Lung (tissue), 12 donors: ENCODE measurements around the gene GORASP2. TPM values are rescaled to one million over a fixed set of nuclear protein-coding genes. Genes with fewer than 3 reads are reported as not detected.

Experiments used
- ATAC-seq: fragments of 200-7000 bp; cut with Tn5 transposase; one replicate; pipeline ENCODE4 v1.9.1; 2020; ENCODE audit warnings: moderate number of reproducible peaks; ENCODE audit not compliant: insufficient read depth, low FRiP score
- DNase-seq, 3 donors: peaks; one replicate each; pipeline ENCODE4 v3.0.0-alpha.2; 2013 to 2017
- H3K27ac ChIP-seq, 2 donors: one replicate each; pipeline ENCODE4 v1.5.1; 2013; ENCODE audit warnings: mild to moderate bottlenecking in 2 of 2, moderate library complexity in 2 of 2, control low read depth in 1 of 2, inconsistent platforms in 1 of 2, low read depth in 1 of 2, low read length in 1 of 2
- H3K27me3 ChIP-seq, 3 donors: one replicate each; pipeline ENCODE4 v1.5.1; 2013; ENCODE audit warnings: low read length in 2 of 3; ENCODE audit not compliant: control insufficient read depth in 3 of 3, insufficient read depth in 3 of 3
- H3K36me3 ChIP-seq, 4 donors: one replicate each; pipeline ENCODE4 v1.5.1; 2013; ENCODE audit warnings: low read length in 4 of 4, mild to moderate bottlenecking in 1 of 4, moderate library complexity in 1 of 4; ENCODE audit not compliant: control insufficient read depth in 4 of 4, insufficient read depth in 4 of 4
- H3K4me1 ChIP-seq, 5 donors: one replicate each; pipeline ENCODE4 v1.5.1; 2013; ENCODE audit warnings: low read length in 5 of 5, mild to moderate bottlenecking in 2 of 5, moderate library complexity in 1 of 5; ENCODE audit not compliant: control insufficient read depth in 5 of 5, insufficient read depth in 5 of 5
- H3K4me3 ChIP-seq: one replicate; pipeline ENCODE4 v1.5.1; 2013; ENCODE audit warnings: mild to moderate bottlenecking, control low read depth, moderate library complexity
- H3K9ac ChIP-seq, 2 donors: one replicate each; pipeline ENCODE4 v1.5.1; 2013; ENCODE audit warnings: low read length in 2 of 2, control low read depth in 1 of 2; ENCODE audit not compliant: insufficient read depth in 1 of 2
- H3K9me3 ChIP-seq, 4 donors: one replicate each; pipeline ENCODE4 v1.5.1; 2013; ENCODE audit warnings: low read length in 3 of 4, mild to moderate bottlenecking in 1 of 4, moderate library complexity in 1 of 4; ENCODE audit not compliant: control insufficient read depth in 4 of 4, insufficient read depth in 3 of 4
- CTCF ChIP-seq: IDR thresholded peaks from 2 replicates; pipeline ENCODE4 v1.5.1; 2012; ENCODE audit warnings: mild to moderate bottlenecking; ENCODE audit errors: control extremely low read depth, extremely low read depth
- WGBS, 2 donors: extraction: QIAGEN DNeasy Blood & Tissue Kit; methylation state at CpG; one replicate each; pipeline ENCODE4 v1.1.7; 2013; 5-methylcytosine and 5-hydroxymethylcytosine counted together
- polyA plus RNA-seq, 2 donors: library from polyadenylated mRNA; stranded (reverse); fragments of 200-250 nt; gene quantifications; one replicate each; pipeline ENCODE4 v1.2.1, GENCODE V29; 2013
- total RNA-seq, 2 donors: library from RNA; depleted of rRNA in 1 of 2; stranded (reverse); fragments of >200 nt in 1 of 2; gene quantifications; one replicate each; pipeline ENCODE4 v1.2.1, GENCODE V29; 2014 to 2021
- donor health status: control.
- donor health status: control.
- donor health status: Bipolar disorder and iron deficiency.
- donor health status: healthy.
- donor health status: DM: yes; HTN: yes; CAD: no.

The GORASP2 gene
- total and polyA plus RNA-seq, 4 donors: 32.1 to 65.2 (median 45.6) TPM

GRCh38 chr2:170999654-171000053 lies 70.6 kb downstream of the GORASP2 start:
- no peak for TF ChIP-seq CTCF
- Histone ChIP-seq H3K9ac (no peak overlapping the region), H3K4me3 (no peak overlapping the region), H3K27ac (no peak overlapping the region), H3K9me3 (no peaks in the 10 kb centered on the region), H3K36me3 (peaks cover 7 to 17% (median 9%) of the 10 kb centered on the region in 4 donors), H3K27me3 (no peaks in the 10 kb centered on the region), H3K4me1 (peaks cover 0 to 4% (median 0%) of the 10 kb centered on the region in 5 donors)
- WGBS, 2 donors: 98% methylated on average over 6 of the region's 6 CpGs
- ATAC-seq: no peak
- DNase-seq: no peak

- Histone ChIP-seq H3K27ac (no peak overlapping the region), H3K4me1 (no peaks in the 10 kb centered on the region), H3K27me3 (no peaks in the 10 kb centered on the region), H3K4me3 (no peak overlapping the region), H3K9me3 (no peaks in the 10 kb centered on the region), H3K36me3 (peaks cover 3 to 22% (median 11%) of the 10 kb centered on the region in 4 donors), H3K9ac (no peak overlapping the region)
- no peak for TF ChIP-seq CTCF
- DNase-seq (no peak), ATAC-seq (no peak)
- WGBS, 2 donors: 96% methylated on average over 2 of the region's 2 CpGs
These were observed 75.3 kb downstream of the GORASP2 start for GRCh38 chr2:171004363-171004762.

DNA sequence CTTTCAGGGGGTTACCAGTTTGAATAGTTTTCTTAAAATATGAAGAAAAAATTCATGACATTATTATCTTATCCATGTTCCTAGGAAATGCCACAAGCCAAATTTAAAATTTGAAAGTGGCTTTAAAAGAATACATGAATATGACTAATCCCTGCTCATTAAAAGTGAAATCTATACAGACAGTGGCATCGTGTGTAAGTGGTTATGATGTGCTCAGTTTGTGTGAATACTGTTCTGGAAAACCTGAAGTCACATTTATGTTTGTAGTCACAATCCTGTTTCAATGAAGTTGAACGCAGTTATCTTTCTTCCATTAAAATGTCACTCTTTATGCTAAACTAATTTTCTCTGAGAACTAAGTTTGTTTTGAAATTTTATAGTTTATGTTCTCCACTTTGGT lies 75.8 kb downstream of the GORASP2 start:
- no peak overlapping the region for H3K27ac ChIP-seq
- no peak overlapping the region for H3K4me3 ChIP-seq
- H3K9me3 ChIP-seq: no peaks in the 10 kb centered on the region
- no peak for TF ChIP-seq CTCF
- no peaks in the 10 kb centered on the region for H3K4me1 ChIP-seq
- no peak overlapping the region for H3K9ac ChIP-seq
- ATAC-seq (no peak), DNase-seq (no peak)
- H3K27me3 ChIP-seq: no peaks in the 10 kb centered on the region
- 92 to 98% methylated on average over 2 of the region's 2 CpGs for WGBS, 2 donors
- H3K36me3 ChIP-seq: peaks cover 4 to 22% (median 10%) of the 10 kb centered on the region in 4 donors

- no peak for TF ChIP-seq CTCF
- Histone ChIP-seq H3K4me1 (no peaks in the 10 kb centered on the region), H3K4me3 (no peak overlapping the region), H3K36me3 (peaks cover 12 to 23% (median 13%) of the 10 kb centered on the region in 4 donors), H3K9ac (no peak overlapping the region), H3K27me3 (no peaks in the 10 kb centered on the region), H3K27ac (no peak overlapping the region), H3K9me3 (no peaks in the 10 kb centered on the region)
- WGBS, 2 donors: 71% methylated on average over 2 of the region's 2 CpGs
- DNase-seq (no peak), ATAC-seq (no peak)
These were observed 79.6 kb downstream of the GORASP2 start for GRCh38 chr2:171008550-171009205.
